Activated CD4-positive, alpha-beta T cell treated with anti-CD3 and anti-CD28 coated beads for 48 hours (primary cell): ENCODE measurements around the gene UBE2L5.
A peak's percentile ranks its signal among the peaks of the same experiment; 100 is the strongest.
"Not testable (repeated sequence)": the region's sequence is repeated elsewhere in the genome, so short reads cannot be mapped to it uniquely, and the experiment has no call there.

Experiments
- DNase-seq: peaks from one replicate; pipeline ENCODE4 v3.0.0-alpha.2; 2020

Gene UBE2L5

DNA sequence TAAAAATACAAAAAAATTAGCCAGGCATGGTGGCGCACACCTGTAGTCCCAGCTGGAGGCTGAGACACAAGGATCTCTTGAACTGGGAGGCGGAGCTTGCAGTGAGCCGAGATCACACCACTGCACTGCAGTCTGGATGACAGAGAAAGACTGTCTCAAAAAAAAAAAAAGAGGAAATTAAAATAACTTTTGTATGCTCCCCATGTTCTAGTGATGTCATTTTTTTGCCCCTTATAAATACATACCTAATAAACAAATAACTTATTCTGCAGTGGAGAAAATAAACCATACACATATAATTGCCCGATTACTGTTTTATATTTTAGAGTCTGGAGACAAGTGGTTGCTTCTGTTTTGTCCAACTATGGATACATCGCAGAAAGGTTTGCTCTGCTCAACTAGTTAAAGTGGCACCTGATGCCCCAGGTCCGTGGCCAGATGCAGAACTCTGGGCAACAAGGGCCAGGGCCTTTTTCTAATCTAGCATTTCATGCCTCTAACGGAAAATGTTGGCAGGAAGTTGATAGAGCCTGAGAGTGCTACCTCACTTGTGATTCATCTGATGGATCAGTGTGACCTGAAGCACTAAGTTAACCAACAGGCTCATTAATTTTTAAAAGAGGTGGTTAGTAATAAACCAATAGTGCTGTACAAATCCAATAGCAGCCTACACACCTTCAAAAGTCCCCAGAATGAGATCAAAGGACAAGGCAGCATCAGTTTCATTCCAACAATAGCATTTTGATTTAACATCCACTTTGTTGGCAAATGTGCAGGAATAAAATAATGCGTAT lies 18.8 kb downstream of the UBE2L5 start:
- DNase-seq: no peak

DNA sequence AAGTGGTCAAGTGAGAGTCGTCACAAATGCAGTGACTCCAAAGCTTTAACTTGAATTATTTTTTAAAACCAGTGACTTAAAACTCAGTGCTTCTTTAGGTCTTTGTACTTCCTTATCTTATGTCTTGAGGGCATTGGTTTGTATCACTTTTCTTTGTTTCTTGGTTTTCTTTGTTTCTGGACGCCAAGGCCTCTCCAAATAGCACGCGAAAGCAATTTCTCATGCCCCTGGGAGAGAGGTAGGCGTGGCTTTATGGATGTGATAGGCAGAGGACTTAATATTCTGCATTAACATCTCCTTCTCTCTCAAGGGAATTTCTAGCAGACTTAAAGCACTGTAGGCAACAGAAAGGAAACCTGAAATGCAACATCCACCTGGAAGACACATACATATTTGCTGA lies 20.6 kb downstream of the UBE2L5 start:
- DNase-seq: no peak

- DNase-seq: not testable (repeated sequence)
Measured at GRCh38 chr13:30443491-30443890, 21.2 kb downstream of the UBE2L5 start.

DNA sequence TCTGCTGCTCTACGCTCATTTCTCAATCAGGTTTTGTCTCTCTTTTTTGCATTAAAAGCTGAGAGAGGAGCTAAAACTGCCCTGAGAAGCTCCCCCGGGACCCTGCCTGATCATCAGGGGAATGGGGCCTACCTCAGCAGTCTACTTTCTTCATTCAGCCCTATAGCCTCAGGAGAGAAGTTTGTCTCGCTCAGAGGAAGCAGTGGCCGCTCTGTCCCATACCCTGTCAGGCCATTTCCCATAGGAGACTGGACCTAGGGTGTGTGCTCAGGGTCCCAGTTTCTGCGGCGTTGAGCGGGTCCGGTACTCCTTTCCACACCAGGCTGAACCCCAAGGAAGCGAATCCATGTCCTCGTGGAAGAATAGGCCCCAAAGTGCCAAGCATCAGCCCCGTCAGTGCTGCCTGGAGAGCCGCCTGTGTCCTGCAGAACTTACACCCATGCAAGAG lies 21.7 kb downstream of the UBE2L5 start:
- no peak for DNase-seq

GRCh38 chr13:30446126-30446500 lies 23.8 kb downstream of the UBE2L5 start:
- no peak for DNase-seq

DNA sequence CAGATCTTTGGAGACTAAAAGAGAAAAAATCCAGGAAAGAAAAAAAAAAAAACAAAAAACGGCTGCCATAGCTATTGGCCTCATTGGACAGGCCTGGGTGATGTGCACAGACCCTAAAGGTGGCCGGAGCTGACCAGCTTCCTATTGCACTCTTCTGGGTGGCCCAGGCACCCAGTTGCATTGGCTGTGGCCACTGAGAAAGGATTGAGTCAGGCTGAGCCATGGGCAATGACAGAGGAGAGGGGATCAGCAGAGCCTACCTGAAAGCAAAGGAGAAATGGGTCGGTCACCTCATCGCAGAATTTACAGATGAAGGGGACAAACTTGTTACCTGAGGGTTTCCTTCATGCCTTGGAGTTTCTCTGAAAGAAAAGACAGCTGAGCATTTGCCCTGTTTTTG lies 26.1 kb downstream of the UBE2L5 start:
- no peak for DNase-seq

DNA sequence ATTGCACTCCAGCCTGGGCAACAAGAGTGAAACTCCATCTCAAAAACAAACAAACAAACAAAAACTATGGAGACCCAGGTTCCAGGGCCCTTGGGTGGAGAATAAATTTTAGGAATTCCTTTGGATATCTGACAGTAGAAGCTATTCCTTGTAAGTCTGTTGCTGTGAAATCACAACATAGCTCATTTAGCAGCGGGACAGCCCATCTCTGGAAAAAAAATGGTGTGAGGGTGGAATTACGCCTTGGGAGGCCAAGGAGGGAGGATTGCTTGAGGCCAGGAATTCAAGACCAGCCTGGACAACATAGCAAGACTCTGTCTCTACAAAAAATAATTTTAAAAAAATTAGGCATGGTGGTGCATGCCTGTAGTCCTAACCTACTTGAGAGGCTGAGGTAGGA lies 27.8 kb downstream of the UBE2L5 start:
- DNase-seq: no peak

GRCh38 chr13:30451476-30451875 lies 29.2 kb downstream of the UBE2L5 start:
- not testable (repeated sequence) for DNase-seq

GRCh38 chr13:30453727-30454126 lies 31.4 kb downstream of the UBE2L5 start:
- DNase-seq: no peak

- DNase-seq: no peak
Measured at GRCh38 chr13:30454991-30455390, 32.7 kb downstream of the UBE2L5 start.

- DNase-seq: no peak
Measured at GRCh38 chr13:30456290-30456689, 34.0 kb downstream of the UBE2L5 start.

DNA sequence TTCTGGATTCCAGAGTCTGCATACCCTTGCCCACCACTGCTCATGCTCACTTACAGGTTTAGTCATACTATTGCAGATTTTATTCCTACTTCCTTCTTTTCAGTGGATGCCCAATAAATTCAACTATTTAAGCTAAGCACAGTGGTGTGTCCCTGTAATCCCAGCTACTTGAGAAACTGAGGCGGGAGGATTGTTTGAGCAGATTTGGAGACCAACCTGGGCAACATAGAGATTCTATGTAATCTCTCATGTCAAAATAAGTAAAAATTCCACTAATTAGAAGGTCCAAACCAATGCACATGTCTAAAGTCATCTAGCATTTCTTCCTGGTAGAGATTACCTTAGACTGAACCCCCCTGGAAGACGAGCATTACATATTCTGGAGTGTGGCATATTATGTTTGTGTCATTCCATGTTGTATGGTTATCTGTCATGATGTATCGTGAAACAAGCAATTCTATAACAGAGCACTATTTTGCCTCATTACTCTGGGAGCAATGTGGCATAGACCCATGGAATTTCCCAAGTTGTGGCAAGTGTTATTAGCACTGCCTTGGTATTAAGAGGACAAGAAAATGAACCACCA lies 35.1 kb downstream of the UBE2L5 start:
- DNase-seq: no peak

DNA sequence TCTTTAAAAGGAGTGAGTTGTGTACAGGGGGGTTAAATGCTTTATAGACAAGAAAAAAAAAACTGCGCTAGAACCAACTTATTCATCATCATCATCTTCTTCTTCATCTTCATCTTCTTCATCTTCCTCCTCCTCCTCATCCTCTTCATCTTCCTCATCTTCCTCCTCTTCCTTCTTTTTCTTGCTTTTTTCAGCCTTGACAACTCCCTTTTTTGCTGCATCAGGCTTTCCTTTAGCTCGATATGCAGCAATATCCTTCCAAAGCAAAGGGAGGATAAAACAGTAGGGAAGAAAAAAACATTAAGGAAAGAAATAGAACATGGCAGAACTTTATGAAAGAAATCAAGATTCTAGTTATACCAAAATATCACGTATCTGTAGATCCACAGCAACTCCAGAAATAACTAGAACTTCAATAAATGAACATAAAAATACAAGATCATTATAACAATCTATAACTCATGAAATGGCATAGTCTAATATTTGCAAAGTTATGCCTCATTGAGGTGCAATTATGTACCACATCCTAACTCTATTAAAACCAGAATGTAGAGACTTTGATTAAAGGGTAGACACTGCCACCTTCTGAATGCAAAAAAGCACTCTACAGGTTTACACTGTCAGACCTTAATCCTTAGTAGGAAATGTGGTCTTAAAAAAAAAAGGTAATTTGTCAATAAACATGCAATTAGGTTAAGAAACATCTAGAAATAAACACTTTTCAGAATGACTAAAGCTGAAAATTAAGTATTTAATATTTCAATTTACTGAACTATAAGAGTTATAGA lies 39.2 kb downstream of the UBE2L5 start:
- DNase-seq: not testable (repeated sequence)

GRCh38 chr13:30463787-30464495 lies 41.6 kb downstream of the UBE2L5 start:
- DNase-seq: peak; percentile 81

- DNase-seq: peak; percentile 83
Measured at GRCh38 chr13:30464496-30465342, 42.4 kb downstream of the UBE2L5 start.

DNA sequence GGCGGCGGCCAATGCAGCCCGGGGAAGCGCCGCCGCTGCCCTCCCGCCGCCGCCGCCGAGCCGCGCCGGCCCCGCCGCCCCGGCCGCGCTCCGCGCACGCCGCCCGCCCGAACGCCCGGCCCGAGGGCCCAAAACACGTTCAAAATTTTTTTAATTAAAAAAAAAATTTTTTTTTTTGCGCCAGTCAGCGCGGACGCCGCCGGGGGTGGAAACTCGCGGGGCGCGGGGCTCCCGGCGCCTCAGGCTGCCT lies 43.0 kb downstream of the UBE2L5 start:
- DNase-seq: no peak

GRCh38 chr13:30465593-30466357 lies 43.5 kb downstream of the UBE2L5 start, which contains the start of gene HMGB1:
TSS of gene HMGB1 (minus strand) at chr13:30465936. CDS start at chr13:30463680, 2,256 bp downstream.
- DNase-seq: peak; percentile 97

GRCh38 chr13:30466358-30466714 lies 44.0 kb downstream of the UBE2L5 start:
- DNase-seq: peak; percentile 55

- no peak for DNase-seq
Measured at GRCh38 chr13:30466841-30467252, 44.6 kb downstream of the UBE2L5 start.

DNA sequence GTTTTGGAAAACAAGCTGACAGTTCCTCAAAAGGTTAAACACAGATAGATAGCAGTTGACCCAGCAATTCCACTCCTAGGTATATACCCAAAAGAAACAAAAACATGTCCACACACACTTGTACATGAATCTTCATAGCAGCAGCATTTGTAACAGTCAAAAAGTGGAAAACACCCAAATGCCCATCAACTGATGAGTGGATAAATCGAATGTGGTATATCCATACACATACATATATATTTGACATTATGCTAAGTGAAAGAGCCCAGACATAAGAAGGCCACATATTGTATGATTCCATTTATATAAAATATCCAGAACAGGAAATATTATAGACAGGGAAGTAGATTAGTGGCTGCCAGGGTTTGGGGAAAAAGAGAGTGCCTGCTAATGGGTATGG lies 51.4 kb downstream of the UBE2L5 start:
- DNase-seq: no peak

- DNase-seq: no peak
Measured at GRCh38 chr13:30477346-30478195, 55.3 kb downstream of the UBE2L5 start.
